ENCODE measurements around the gene PDZRN3.
"Not testable (repeated sequence)": the region's sequence is repeated elsewhere in the genome, so short reads cannot be mapped to it uniquely, and the experiment has no call there.

The PDZRN3 gene

GRCh38 chr3:73591286-73591800 lies 33.4 kb downstream of the PDZRN3 start:
- no peak for DNase-seq (ENCODE audit: low read depth in 2 of 2)

GRCh38 chr3:73586628-73587027 lies 38.1 kb downstream of the PDZRN3 start:
- DNase-seq (ENCODE audit: low read depth in 2 of 2): no peak

GRCh38 chr3:73586190-73586589 lies 38.6 kb downstream of the PDZRN3 start:
- DNase-seq (ENCODE audit: low read depth in 2 of 2): no peak

- no peak for DNase-seq (ENCODE audit: low read depth in 2 of 2)
Measured at GRCh38 chr3:73584873-73585272, 39.9 kb downstream of the PDZRN3 start.

- no peak for DNase-seq (ENCODE audit: low read depth in 2 of 2)
Measured at GRCh38 chr3:73582535-73582934, 42.2 kb downstream of the PDZRN3 start.

GRCh38 chr3:73581134-73581846 lies 43.5 kb downstream of the PDZRN3 start:
- no peak for DNase-seq (ENCODE audit: low read depth in 2 of 2)

- no peak for DNase-seq (ENCODE audit: low read depth in 2 of 2)
Measured at GRCh38 chr3:73580343-73580742, 44.4 kb downstream of the PDZRN3 start.

- DNase-seq (ENCODE audit: low read depth in 2 of 2): no peak
Measured at GRCh38 chr3:73577704-73578103, 47.0 kb downstream of the PDZRN3 start.

- no peak for DNase-seq (ENCODE audit: low read depth in 2 of 2)
Measured at GRCh38 chr3:73576999-73577461, 47.7 kb downstream of the PDZRN3 start.

GRCh38 chr3:73575953-73576352 lies 48.8 kb downstream of the PDZRN3 start:
- no peak for DNase-seq (ENCODE audit: low read depth in 2 of 2)

GRCh38 chr3:73575519-73575918 lies 49.2 kb downstream of the PDZRN3 start:
- DNase-seq (ENCODE audit: low read depth in 2 of 2): no peak

- no peak for DNase-seq (ENCODE audit: low read depth in 2 of 2)
Measured at GRCh38 chr3:73573204-73573603, 51.5 kb downstream of the PDZRN3 start.

- DNase-seq (ENCODE audit: low read depth in 2 of 2): no peak
Measured at GRCh38 chr3:73572368-73572767, 52.4 kb downstream of the PDZRN3 start.

- no peak for DNase-seq (ENCODE audit: low read depth in 2 of 2)
Measured at GRCh38 chr3:73571238-73571794, 53.4 kb downstream of the PDZRN3 start.

- no peak for DNase-seq (ENCODE audit: low read depth in 2 of 2)
Measured at GRCh38 chr3:73569246-73569760, 55.4 kb downstream of the PDZRN3 start.

GRCh38 chr3:73568371-73568862 lies 56.3 kb downstream of the PDZRN3 start:
- no peak for DNase-seq (ENCODE audit: low read depth in 2 of 2)

- not testable (repeated sequence) for DNase-seq (ENCODE audit: low read depth in 2 of 2)
Measured at GRCh38 chr3:73565374-73565773, 59.4 kb downstream of the PDZRN3 start.

GRCh38 chr3:73563896-73564582 lies 60.7 kb downstream of the PDZRN3 start:
- DNase-seq (ENCODE audit: low read depth in 2 of 2): no peak

- no peak for DNase-seq (ENCODE audit: low read depth in 2 of 2)
Measured at GRCh38 chr3:73561494-73561893, 63.2 kb downstream of the PDZRN3 start.

GRCh38 chr3:73559749-73560148 lies 65.0 kb downstream of the PDZRN3 start:
- no peak for DNase-seq (ENCODE audit: low read depth in 2 of 2)

GRCh38 chr3:73558727-73559075 lies 66.0 kb downstream of the PDZRN3 start:
- DNase-seq (ENCODE audit: low read depth in 2 of 2): no peak

- DNase-seq (ENCODE audit: low read depth in 2 of 2): no peak
Measured at GRCh38 chr3:73557986-73558726, 66.6 kb downstream of the PDZRN3 start.

Measured in stimulated activated CD4-positive, alpha-beta T cell treated with anti-CD3 and anti-CD28 coated beads, Interleukin-1b, Interleukin-23, amount 100 ng/mL, for 4 hours (primary cell).